Measurements from ENCODE around the gene TBC1D20. TPM values are rescaled to one million over a fixed set of nuclear protein-coding genes. Genes with fewer than 3 reads are reported as not detected.

The TBC1D20 gene
- total and polyA plus RNA-seq, 2 donors (not counting 3 experiments of a cell fraction or from before 2014, with no cell fraction given) = 34.3 to 36.1 TPM

- H3K27me3 ChIP-seq (ENCODE audit: control insufficient read depth in 2 of 2, insufficient read depth in 2 of 2, low read length in 2 of 2) = no peaks in the 10 kb centered on the region
- no peak overlapping the region for H2AFZ ChIP-seq (ENCODE audit: low read depth, low read length)
- DNase-seq (ENCODE audit: low read depth, low spot score) (no peak), FAIRE-seq (no peak)
- no peak overlapping the region for H3K27ac ChIP-seq (ENCODE audit: insufficient read depth, low read depth, low read length)
- H4K20me1 ChIP-seq (replicated peaks; ENCODE audit: control insufficient read depth, extremely low read depth, insufficient read depth, low read length) = no peaks in the 10 kb centered on the region
- H3K4me1 ChIP-seq (ENCODE audit: control insufficient read depth, extremely low read depth, insufficient read depth, low read length) = no peaks in the 10 kb centered on the region
- no peaks in the 10 kb centered on the region for H3K9me1 ChIP-seq (replicated peaks; ENCODE audit: control insufficient read depth, extremely low read depth, insufficient read depth, low read length)
- ChIA-PET POLR2A (no interaction called here), CTCF (no interaction called here)
- no peak for TF ChIP-seq JUN (IDR thresholded peaks at IDR 0.05; ENCODE audit: borderline replicate concordance, insufficient read depth, insufficient read length, low read depth)
- TF ChIP-seq MYC (IDR thresholded peaks at IDR 0.05; ENCODE audit: low read depth, low read length) = no peak
- no peak for TF ChIP-seq EZH2 (IDR thresholded peaks at IDR 0.05; ENCODE audit: borderline replicate concordance, low read depth, low read length, severe bottlenecking)
- no peak for TF ChIP-seq CTCF (IDR thresholded peaks at IDR 0.05; ENCODE audit: extremely low read depth in 1 of 2, insufficient read depth in 1 of 2, low read depth in 1 of 2, low read length in 2 of 2)
- TF ChIP-seq FOS (IDR thresholded peaks at IDR 0.05; ENCODE audit: borderline replicate concordance, insufficient read depth, low read length) = no peak
- TF ChIP-seq GATA2 (IDR thresholded peaks at IDR 0.05; ENCODE audit: insufficient read depth, insufficient read length, low read depth, low read length) = no peak
- no peak for TF ChIP-seq POLR2A (IDR thresholded peaks at IDR 0.05; ENCODE audit: low read depth, low read length)
- TF ChIP-seq MAX (IDR thresholded peaks at IDR 0.05; ENCODE audit: insufficient read depth, insufficient read length) = no peak
- TF ChIP-seq POLR2AphosphoS5 (IDR thresholded peaks at IDR 0.05; ENCODE audit: insufficient read depth, low read depth, low read length) = no peak
- intact Hi-C loops (cut with micrococcal nuclease) (no loop called here), dilution Hi-C loops (cut with MboI; ENCODE audit: extremely low pct_ligation_motif_present, low sequenced_read_pairs) (no loop called here)
- no peak overlapping the region for H3K9ac ChIP-seq (replicated peaks; ENCODE audit: extremely low read depth, insufficient read depth, low read length)
- no peak overlapping the region for H3K4me3 ChIP-seq (replicated peaks in 1 of 3; ENCODE audit: insufficient read depth in 1 of 3, low read depth in 1 of 3, low read length in 3 of 3)
- H3K36me3 ChIP-seq (ENCODE audit: control insufficient read depth in 2 of 2, extremely low read depth in 1 of 2, insufficient read depth in 2 of 2, low read length in 2 of 2) = peaks cover 7 to 30% of the 10 kb centered on the region in 2 experiments
- no peaks in the 10 kb centered on the region for H3K79me2 ChIP-seq (ENCODE audit: control insufficient read depth, insufficient read depth, low read length)
- no peaks in the 10 kb centered on the region for H3K9me3 ChIP-seq (replicated peaks; ENCODE audit: control insufficient read depth, insufficient read depth, low read length)
- no peak overlapping the region for H3K4me2 ChIP-seq (ENCODE audit: insufficient read depth, low read length)
- no TSS peak for BruUV-seq (replicated peaks)
These were observed 42.1 kb downstream of the TBC1D20 start for GRCh38 chr20:420166-420620.
